ENCODE measurements around the gene GRIA3.

GRCh38 chrX:123274796-123275195, 90.7 kb downstream of the GRIA3 start:
- no peak for TF ChIP-seq ZNF274 (IDR thresholded peaks at IDR 0.05; ENCODE audit: low read depth, low read length)
- no peak for TF ChIP-seq SUZ12 (IDR thresholded peaks at IDR 0.05; ENCODE audit: extremely low read depth, insufficient read depth, insufficient read length)
- no peak for TF ChIP-seq YY1 (IDR thresholded peaks at IDR 0.05; ENCODE audit: insufficient read depth, insufficient read length)

Data from NT2/D1 (cell line).